HEK293 (cell line): ENCODE results near the gene SHTN1.

Experiments used
- CTCF ChIA-PET: fragments of 350-600 bp; formaldehyde crosslinking; extraction: SDS; loops from one replicate; lab custom pipeline; 2021; ENCODE audit warnings: antibody characterized with exemption; lab: Yijun Ruan, JAX
- POLR2A ChIA-PET: fragments of 300-600 bp; formaldehyde crosslinking; extraction: SDS; loops from one replicate; lab custom pipeline; 2020; ENCODE audit warnings: antibody characterized with exemption, inconsistent platforms; lab: Yijun Ruan, JAX
- H3K27ac ChIP-seq: fragments of 200-500 bp; sonication (Bioruptor generic); 2 replicates; pipeline ENCODE4 v1.5.1; 2014; ENCODE audit warnings: low read depth, low read length, control low read depth, inconsistent platforms; ENCODE audit errors: extremely low read depth
- H3K36me3 ChIP-seq, 2 experiments: fragments of 200-500 bp in 1 of 2; sonication (Bioruptor generic) in 1 of 2; 1 replicate in 1 of 2; 2 replicates in 1 of 2; pipeline ENCODE4 v1.5.1; 2014 to 2017; ENCODE audit warnings: inconsistent platforms in 2 of 2, low read length in 2 of 2; ENCODE audit not compliant: control insufficient read depth in 2 of 2, insufficient read depth in 1 of 2
- H3K4me1 ChIP-seq: fragments of 200-500 bp; sonication (Bioruptor generic); 2 replicates; pipeline ENCODE4 v1.5.1; 2014; ENCODE audit warnings: mild to moderate bottlenecking, low read length, inconsistent platforms; ENCODE audit not compliant: control insufficient read depth, insufficient read depth
- H3K4me3 ChIP-seq: 2 replicates; pipeline ENCODE4 v1.5.1; 2011; ENCODE audit warnings: low read depth, mild to moderate bottlenecking, control low read depth, low read length, moderate library complexity
- H3K9me3 ChIP-seq: fragments of 200-500 bp; sonication (Bioruptor generic); 2 replicates; pipeline ENCODE4 v1.5.1; 2014; ENCODE audit warnings: low read depth, low read length, inconsistent platforms; ENCODE audit not compliant: control insufficient read depth, insufficient read depth
- HIC1 ChIP-seq: fragments of 450-650 bp; formaldehyde crosslinking; IDR thresholded peaks from 2 replicates; pipeline ENCODE4 v1.5.1; 2016; ENCODE audit warnings: missing biosample characterization, missing genetic modification characterization
- IKZF3 ChIP-seq: fragments of 450-650 bp; IDR thresholded peaks from 2 replicates; pipeline ENCODE4 v1.5.0; 2018; ENCODE audit warnings: missing biosample characterization, mild to moderate bottlenecking, missing genetic modification characterization, moderate library complexity
- PRDM2 ChIP-seq: fragments of 450-650 bp; formaldehyde crosslinking; IDR thresholded peaks from 2 replicates; pipeline ENCODE4 v1.5.1; 2016; ENCODE audit warnings: missing biosample characterization, missing genetic modification characterization, borderline replicate concordance
- PRDM4 ChIP-seq: fragments of 450-650 bp; formaldehyde crosslinking; IDR thresholded peaks from 2 replicates; pipeline ENCODE4 v1.5.1; 2017; ENCODE audit warnings: missing biosample characterization, missing genetic modification characterization
- SP7 ChIP-seq: fragments of 450-650 bp; formaldehyde crosslinking; IDR thresholded peaks from 2 replicates; pipeline ENCODE4 v1.5.1; 2016; ENCODE audit warnings: missing biosample characterization, missing genetic modification characterization
- ZBTB10 ChIP-seq: fragments of 450-650 bp; formaldehyde crosslinking; IDR thresholded peaks from 2 replicates; pipeline ENCODE4 v1.5.1; 2016; ENCODE audit warnings: missing biosample characterization, missing genetic modification characterization
- ZBTB48 ChIP-seq: fragments of 450-650 bp; formaldehyde crosslinking; IDR thresholded peaks from 2 replicates; pipeline ENCODE4 v1.5.1; 2016; ENCODE audit warnings: missing biosample characterization, missing genetic modification characterization
- ZIC2 ChIP-seq: fragments of 450-650 bp; formaldehyde crosslinking; IDR thresholded peaks from 2 replicates; pipeline ENCODE4 v1.5.1; 2016; ENCODE audit warnings: missing biosample characterization, missing genetic modification characterization
- ZNF133 ChIP-seq: fragments of 450-650 bp; formaldehyde crosslinking; IDR thresholded peaks from 2 replicates; pipeline ENCODE4 v1.5.1; 2016; ENCODE audit warnings: missing biosample characterization, missing genetic modification characterization
- ZNF174 ChIP-seq: fragments of 450-650 bp; formaldehyde crosslinking; IDR thresholded peaks from 2 replicates; pipeline ENCODE4 v1.5.0; 2017; ENCODE audit warnings: missing biosample characterization, mild to moderate bottlenecking, missing genetic modification characterization
- ZNF280C ChIP-seq: fragments of 450-650 bp; formaldehyde crosslinking; IDR thresholded peaks from 2 replicates; pipeline ENCODE4 v1.5.1; 2016; ENCODE audit warnings: missing biosample characterization, missing genetic modification characterization
- ZNF404 ChIP-seq: fragments of 450-650 bp; formaldehyde crosslinking; IDR thresholded peaks from 2 replicates; pipeline ENCODE4 v1.5.1; 2017; ENCODE audit warnings: missing biosample characterization, missing genetic modification characterization
- ZNF560 ChIP-seq: fragments of 450-650 bp; formaldehyde crosslinking; IDR thresholded peaks from 2 replicates; pipeline ENCODE4 v1.5.1; 2017; ENCODE audit warnings: missing biosample characterization, missing genetic modification characterization, borderline replicate concordance
- ZNF670 ChIP-seq: fragments of 450-650 bp; formaldehyde crosslinking; IDR thresholded peaks from 2 replicates; pipeline ENCODE4 v1.5.1; 2016; ENCODE audit warnings: missing biosample characterization, missing genetic modification characterization, low read depth
- ZNF747 ChIP-seq: fragments of 450-650 bp; formaldehyde crosslinking; IDR thresholded peaks from 2 replicates; pipeline ENCODE4 v1.5.1; 2016; ENCODE audit warnings: missing biosample characterization, missing genetic modification characterization
- ZNF76 ChIP-seq: fragments of 450-650 bp; formaldehyde crosslinking; IDR thresholded peaks from 2 replicates; pipeline ENCODE4; 2016; ENCODE audit warnings: low read depth, missing biosample characterization, missing genetic modification characterization, borderline replicate concordance
- ZNF792 ChIP-seq: fragments of 450-650 bp; formaldehyde crosslinking; IDR thresholded peaks from 2 replicates; pipeline ENCODE4 v1.5.1; 2016; ENCODE audit warnings: missing biosample characterization, missing genetic modification characterization
- ZNF843 ChIP-seq: fragments of 450-650 bp; formaldehyde crosslinking; IDR thresholded peaks from 2 replicates; pipeline ENCODE4 v1.5.1; 2016; ENCODE audit warnings: missing biosample characterization, missing genetic modification characterization

Gene SHTN1

GRCh38 chr10:116931806-116932205, 73.2 kb downstream of the SHTN1 start (continued):
- TF ChIP-seq ZNF76 (tag by site-specific recombination) (no peak), HIC1 (tag by site-specific recombination) (no peak)

GRCh38 chr10:116926426-116926825, 78.6 kb downstream of the SHTN1 start:
- H3K9me3 ChIP-seq = no peaks in the 10 kb centered on the region
- H3K36me3 ChIP-seq = peaks cover 12 to 36% of the 10 kb centered on the region in 2 experiments
- no peaks in the 10 kb centered on the region for H3K4me1 ChIP-seq
- H3K27ac ChIP-seq = no peak overlapping the region
- no peak overlapping the region for H3K4me3 ChIP-seq
- CTCF ChIA-PET = interaction anchor here (0.7 to 1.0 kb wide), 2 partner anchors 55 to 242 kb away, joined by 3 to 4 read pairs; no protein-coding TSS in a partner anchor
- POLR2A ChIA-PET = no interaction called here
- no peak for TF ChIP-seq ZNF280C (tag by site-specific recombination)
- no peak for TF ChIP-seq ZBTB10 (tag by site-specific recombination)
- TF ChIP-seq ZNF133 (tag by site-specific recombination) = no peak
- TF ChIP-seq, all 188 proteins: peak for 0

- no peaks in the 10 kb centered on the region for H3K9me3 ChIP-seq
- POLR2A ChIA-PET = no interaction called here
- H3K27ac ChIP-seq = no peak overlapping the region
- H3K36me3 ChIP-seq = peaks cover 14 to 46% of the 10 kb centered on the region in 2 experiments; a peak in 2 of 3 replicates
- CTCF ChIA-PET = no interaction called here
- H3K4me3 ChIP-seq = no peak overlapping the region
- TF ChIP-seq ZNF174 (tag by site-specific recombination) = no peak
- TF ChIP-seq IKZF3 (tag by site-specific recombination) = no peak
- no peak for TF ChIP-seq PRDM2 (tag by site-specific recombination)
- no peak for TF ChIP-seq ZBTB48 (tag by site-specific recombination)
- no peak for TF ChIP-seq ZNF404
- TF ChIP-seq ZNF747 (tag by site-specific recombination) = no peak
- no peak for TF ChIP-seq PRDM4 (tag by site-specific recombination)
- no peak for TF ChIP-seq SP7 (tag by site-specific recombination)
- TF ChIP-seq ZIC2 = no peak
- no peak for TF ChIP-seq ZNF560 (tag by site-specific recombination)
- TF ChIP-seq ZNF843 (tag by site-specific recombination) = no peak
- no peak for TF ChIP-seq ZNF670 (tag by site-specific recombination)
- no peak for TF ChIP-seq ZNF792
- no peaks in the 10 kb centered on the region for H3K4me1 ChIP-seq
Measured at GRCh38 chr10:116925056-116925455, 79.9 kb downstream of the SHTN1 start.
